Measurements from ENCODE around the gene ACOX3.
A peak's percentile ranks its signal among the peaks of the same experiment; 100 is the strongest.

ACOX3 gene

GRCh38 chr4:8334786-8335460, 105.6 kb downstream of the ACOX3 start:
- DNase-seq, result no peak

GRCh38 chr4:8333726-8334460, 106.6 kb downstream of the ACOX3 start:
- no peak for DNase-seq

GRCh38 chr4:8332891-8333331, 107.6 kb downstream of the ACOX3 start:
- DNase-seq, result no peak

DNA sequence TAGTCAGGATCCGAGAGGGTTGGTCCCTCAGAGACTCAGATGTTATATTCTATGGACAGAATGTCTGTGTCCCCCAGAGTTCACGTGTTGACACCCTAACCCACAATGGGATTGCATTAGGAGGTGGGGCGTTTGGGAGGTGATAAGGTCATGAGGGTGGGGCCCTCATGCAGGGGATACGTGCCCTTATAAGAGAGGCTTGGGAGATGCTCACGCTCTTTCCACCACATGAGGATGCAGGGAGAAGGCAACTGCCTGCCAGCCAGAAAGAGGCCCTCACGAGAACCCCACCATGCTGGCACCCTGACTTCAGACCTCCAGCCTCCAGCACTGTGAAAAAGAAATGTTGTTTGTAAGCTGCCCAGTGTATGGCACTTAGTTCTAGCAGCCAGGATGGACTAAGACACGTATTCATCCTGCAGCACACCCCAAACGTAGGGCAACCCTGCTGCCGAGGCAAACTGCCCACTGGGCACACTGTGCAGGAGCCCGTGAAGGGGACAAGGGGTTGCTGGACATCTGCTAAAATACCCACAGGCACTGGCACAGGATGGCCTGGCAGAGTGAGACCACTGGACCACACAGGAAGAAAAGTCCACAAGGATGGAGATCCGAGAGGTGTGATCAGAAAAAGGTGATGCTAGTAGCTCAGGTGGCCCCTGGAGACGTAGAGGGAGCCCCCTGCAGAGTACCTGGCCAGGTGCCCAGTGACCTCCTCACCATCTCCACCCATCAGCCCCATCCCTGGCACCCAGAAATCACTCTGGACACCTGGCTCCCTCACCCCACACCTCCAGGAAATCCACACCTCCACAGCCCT, 108.3 kb downstream of the ACOX3 start:
- no peak for DNase-seq

DNA sequence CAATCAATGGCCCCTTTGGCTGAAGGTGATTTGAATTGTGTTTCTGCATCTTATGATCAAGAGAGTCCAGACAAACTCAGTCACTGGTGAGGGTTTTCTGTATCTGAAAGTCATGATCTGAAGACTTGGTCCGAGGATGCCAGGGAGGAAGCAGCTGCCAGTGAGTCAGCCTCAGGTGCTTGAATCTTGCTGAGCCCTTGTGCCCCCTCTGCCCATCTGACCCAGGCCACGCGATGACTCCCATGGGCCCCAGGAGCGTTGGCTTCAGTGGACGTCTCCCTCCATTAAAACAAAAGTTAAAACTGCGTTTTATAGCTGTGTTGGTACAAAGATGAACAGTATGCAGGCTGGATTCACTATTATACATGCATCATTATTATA, 109.0 kb downstream of the ACOX3 start:
- DNase-seq, result no peak

DNA sequence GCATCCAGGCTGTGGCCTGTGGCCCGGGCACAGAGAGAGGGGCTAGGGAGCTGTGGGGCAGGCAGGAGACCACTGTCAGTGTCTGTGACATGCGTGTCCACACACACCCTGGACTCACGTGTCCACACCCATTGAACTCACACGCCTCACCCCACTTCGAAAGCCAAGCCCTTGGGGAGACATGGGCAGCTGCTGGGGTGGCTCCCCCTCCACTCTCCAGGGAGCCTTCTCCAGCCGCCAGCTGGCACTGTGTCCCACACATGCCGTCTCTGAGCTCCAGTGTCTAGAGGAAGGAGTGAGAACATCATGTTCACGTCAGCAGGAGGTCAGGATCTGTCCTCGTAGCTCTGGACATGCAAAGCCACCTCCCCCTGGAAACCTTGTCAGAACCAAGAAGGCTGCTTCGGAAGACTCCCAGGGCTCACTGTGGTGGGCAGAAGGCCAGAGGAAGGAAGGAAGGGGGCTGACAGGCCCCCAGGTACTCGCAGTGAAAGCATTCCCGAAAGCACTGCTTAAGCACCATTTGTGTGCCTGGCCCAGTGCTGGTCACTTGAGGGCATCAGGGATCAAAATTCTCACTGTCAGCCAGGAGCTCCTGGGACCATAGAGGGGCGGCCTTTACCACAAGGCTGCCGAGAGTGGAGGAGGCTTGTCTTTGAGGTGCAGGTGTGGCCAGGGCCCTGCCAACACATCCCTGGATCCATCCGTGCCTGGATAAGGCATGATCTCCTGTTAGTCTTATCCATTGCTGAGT, 109.5 kb downstream of the ACOX3 start:
- peak in 1 of 14 donors; percentile 38 for DNase-seq

DNA sequence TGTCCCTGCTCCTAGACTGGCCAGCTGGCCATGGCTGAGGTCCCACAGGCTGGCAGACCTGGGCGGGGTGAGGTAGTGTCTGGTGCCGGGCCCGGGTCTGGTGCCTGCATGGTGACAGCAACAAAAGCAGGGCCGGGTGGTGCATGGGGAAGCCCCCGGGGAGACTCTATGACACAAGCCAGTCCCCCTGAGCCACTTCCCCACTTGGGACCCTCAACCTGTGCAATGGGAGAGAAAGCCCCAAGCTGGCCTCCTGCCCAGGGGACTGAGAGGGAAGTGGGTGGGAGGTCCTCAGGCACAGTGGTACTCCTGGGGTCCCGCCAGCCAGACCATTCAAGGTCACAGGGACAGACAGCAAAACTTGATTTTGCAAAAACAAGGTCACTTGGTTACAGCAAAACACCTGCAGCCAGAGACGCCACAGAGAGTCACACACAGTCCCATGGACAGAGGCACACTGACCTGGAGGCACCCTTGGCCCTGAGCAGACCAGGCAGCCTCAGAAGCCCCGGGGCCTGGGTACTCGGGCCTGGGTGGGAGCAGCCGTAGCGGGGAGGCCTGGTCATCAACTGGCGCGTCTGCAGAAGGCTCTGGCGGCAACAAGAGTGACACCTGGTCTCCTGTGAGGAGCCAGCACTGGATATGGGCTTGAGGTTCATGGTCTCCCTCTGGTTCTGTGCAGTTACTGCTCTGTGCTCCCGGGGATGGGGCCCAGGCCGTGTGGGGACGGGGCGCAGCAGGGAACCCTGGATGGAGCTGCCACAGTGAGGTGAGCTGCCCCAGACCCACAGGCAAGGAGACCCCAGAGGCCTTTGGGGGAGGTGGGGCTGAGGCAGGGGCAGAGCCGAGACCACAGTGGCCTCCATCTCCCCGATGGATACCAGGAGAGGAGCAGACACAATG, 110.4 kb downstream of the ACOX3 start:
- no peak for DNase-seq

- peak in 1 of 14 donors; percentile 36 for DNase-seq
Observed at GRCh38 chr4:8329560-8329858, 111.0 kb downstream of the ACOX3 start.

GRCh38 chr4:8328866-8329559, 111.5 kb downstream of the ACOX3 start:
- no peak for DNase-seq

GRCh38 chr4:8328456-8328855, 112.1 kb downstream of the ACOX3 start:
- no peak for DNase-seq

DNA sequence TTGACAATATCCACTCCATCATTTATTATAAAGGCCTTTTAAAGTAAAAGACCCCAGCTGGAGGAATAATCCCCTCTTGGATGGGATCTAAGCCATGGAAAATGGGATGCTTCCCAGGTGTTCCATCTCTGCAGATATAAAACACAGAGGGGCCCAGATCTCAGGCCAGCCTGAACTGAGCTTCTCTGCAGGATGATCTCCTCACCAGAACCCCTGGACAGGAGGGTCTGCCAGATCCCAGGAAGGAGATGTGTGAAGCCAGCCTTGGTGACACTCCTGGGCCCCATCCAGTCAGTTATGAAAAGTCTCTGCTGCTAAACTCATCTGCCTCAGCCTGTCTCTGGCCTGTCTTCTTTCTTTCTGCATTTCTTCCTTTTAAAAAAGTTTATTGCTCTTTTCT, 114.3 kb downstream of the ACOX3 start:
- DNase-seq, result no peak

- no peak for DNase-seq
Observed at GRCh38 chr4:8325291-8325973, 115.1 kb downstream of the ACOX3 start.

- DNase-seq, result no peak
Observed at GRCh38 chr4:8324640-8325239, 115.8 kb downstream of the ACOX3 start.

- no peak for DNase-seq
Observed at GRCh38 chr4:8323947-8324555, 116.5 kb downstream of the ACOX3 start.

DNA sequence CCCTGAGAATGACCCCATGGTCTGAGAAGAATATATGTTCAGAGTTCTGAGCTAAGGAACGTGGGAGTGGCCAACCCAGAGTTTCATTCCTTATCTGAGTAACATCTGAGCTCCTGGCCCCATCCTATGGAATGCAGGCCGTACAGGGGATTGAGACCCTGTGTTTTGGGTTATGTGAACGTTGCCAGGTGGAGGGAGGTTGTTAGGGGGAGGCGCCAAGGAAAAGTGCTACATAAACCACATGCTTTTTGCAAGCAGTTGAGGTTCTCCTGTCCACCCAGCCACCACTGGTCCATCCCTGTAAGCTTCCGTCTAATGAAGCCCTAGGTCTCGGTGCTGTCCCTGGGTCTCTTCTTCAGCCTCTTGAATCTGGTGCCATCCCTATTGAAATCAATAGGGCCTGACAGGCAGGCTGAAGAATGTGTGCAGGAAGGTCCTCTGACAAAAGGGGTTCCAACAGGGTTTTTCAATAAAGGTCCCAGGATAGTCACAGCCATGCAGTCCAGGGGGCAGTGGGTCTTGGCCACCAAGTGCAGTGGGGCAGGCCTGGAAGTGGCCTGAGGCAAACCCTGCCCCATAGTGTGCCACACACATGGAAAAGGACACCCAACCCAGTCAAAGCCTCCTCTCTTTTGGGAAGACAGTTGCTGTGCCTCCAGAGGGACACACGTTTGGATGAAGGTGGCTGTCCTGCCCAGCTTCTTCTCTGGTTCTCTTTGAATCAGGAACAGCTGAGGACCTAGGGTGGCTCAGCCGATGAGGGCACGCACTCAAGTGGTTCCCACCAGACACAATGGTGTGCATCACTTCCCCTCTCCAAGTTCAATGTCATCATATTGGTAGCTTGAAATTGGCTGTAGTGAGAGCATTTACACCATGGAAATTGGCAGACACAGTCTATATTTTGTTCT, 117.5 kb downstream of the ACOX3 start:
- DNase-seq, result no peak

- DNase-seq, result no peak
Observed at GRCh38 chr4:8321771-8322170, 118.8 kb downstream of the ACOX3 start.

GRCh38 chr4:8321220-8321619, 119.3 kb downstream of the ACOX3 start:
- no peak for DNase-seq

DNA sequence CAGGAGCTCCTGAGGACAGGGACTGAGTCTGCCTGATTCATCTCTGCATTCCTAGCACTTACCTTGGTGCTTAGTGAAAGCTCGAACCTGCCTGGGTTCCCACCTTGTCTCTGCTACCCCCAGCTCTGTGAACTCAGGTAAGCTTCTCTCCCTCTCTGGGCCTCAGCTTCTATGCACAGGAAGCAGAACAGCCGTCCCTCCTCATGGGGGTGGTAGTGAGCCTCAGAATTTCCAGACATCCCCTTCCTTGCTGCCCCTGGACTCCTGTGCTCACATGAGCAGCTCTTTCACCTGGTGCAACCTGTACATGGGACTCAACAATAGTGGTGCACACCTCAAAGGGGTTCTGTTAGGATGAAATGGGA, 120.2 kb downstream of the ACOX3 start:
- DNase-seq, result no peak
